Thymus (tissue), 11 donors: Measurements from ENCODE around the gene CAPN11. TPM values are rescaled to one million over a fixed set of nuclear protein-coding genes. Genes with fewer than 3 reads are reported as not detected.
A peak's percentile ranks its signal among the peaks of the same experiment; 100 is the strongest.

Experiments
- DNase-seq, 9 donors: peaks; one replicate each; pipeline ENCODE4 v3.0.0-alpha.2; 2013; ENCODE audit warnings: low spot score in 9 of 9, low read depth in 6 of 9, missing footprints in 1 of 9
- H3K27ac ChIP-seq, 2 donors: one replicate each; pipeline ENCODE4 v1.5.1; 2013; ENCODE audit warnings: control low read depth in 1 of 2, low read depth in 1 of 2, low read length in 1 of 2, mild to moderate bottlenecking in 1 of 2, moderate library complexity in 1 of 2
- H3K27me3 ChIP-seq, 2 donors: one replicate each; pipeline ENCODE4 v1.5.1; 2013; ENCODE audit warnings: low read length in 1 of 2; ENCODE audit not compliant: control insufficient read depth in 2 of 2, insufficient read depth in 1 of 2
- H3K36me3 ChIP-seq, 2 donors: one replicate each; pipeline ENCODE4 v1.5.1; 2013; ENCODE audit warnings: low read length in 1 of 2, mild to moderate bottlenecking in 1 of 2, moderate library complexity in 1 of 2; ENCODE audit not compliant: control insufficient read depth in 2 of 2, insufficient read depth in 2 of 2
- H3K4me1 ChIP-seq, 2 donors: one replicate each; pipeline ENCODE4 v1.5.1; 2013; ENCODE audit warnings: low read length in 2 of 2; ENCODE audit not compliant: control insufficient read depth in 2 of 2, insufficient read depth in 2 of 2
- H3K4me3 ChIP-seq, 2 donors: one replicate each; pipeline ENCODE4 v1.5.1; 2013; ENCODE audit warnings: low read length in 2 of 2, control low read depth in 1 of 2, mild to moderate bottlenecking in 1 of 2
- H3K9me3 ChIP-seq, 2 donors: one replicate each; pipeline ENCODE4 v1.5.1; 2013; ENCODE audit warnings: low read length in 1 of 2, mild to moderate bottlenecking in 1 of 2; ENCODE audit not compliant: control insufficient read depth in 2 of 2, insufficient read depth in 1 of 2
- WGBS: extraction: QIAGEN DNeasy Blood & Tissue Kit; methylation state at CpG from one replicate; pipeline ENCODE4 v1.1.7; 2013; 5-methylcytosine and 5-hydroxymethylcytosine counted together
- polyA plus RNA-seq: library from polyadenylated mRNA; stranded (reverse); fragments of 200-250 nt; gene quantifications from one replicate; pipeline ENCODE4 v1.2.3, GENCODE V29; 2013
- total RNA-seq: library from RNA; stranded (reverse); fragments of 120-200 nt; gene quantifications from one replicate; pipeline ENCODE4 v1.2.4, GENCODE V29; 2013
- donor health status: healthy.

Gene CAPN11
- total and polyA plus RNA-seq, 2 donors = 1.0 to 3.5 TPM

DNA sequence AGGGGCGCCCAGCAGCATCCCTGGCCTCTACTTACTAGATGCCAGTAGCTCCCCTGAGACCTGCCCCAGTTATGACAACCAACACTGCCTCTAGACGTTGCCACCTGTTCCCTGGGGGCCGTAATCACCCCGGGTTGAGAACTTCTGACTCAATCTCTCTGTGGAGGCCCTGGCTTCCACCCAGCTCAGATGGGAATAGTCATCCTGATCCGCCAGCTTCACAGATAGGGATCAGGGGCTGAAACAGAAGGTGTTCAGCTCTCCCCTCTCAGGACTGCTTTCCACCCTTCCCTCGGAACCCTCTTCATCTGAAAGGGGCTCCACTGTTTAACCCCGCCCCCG is 3.3 kb downstream of the CAPN11 start:
- Histone ChIP-seq H3K4me1 (peaks cover 19 to 81% of the 10 kb centered on the region in 2 donors), H3K36me3 (no peaks in the 10 kb centered on the region), H3K9me3 (no peaks in the 10 kb centered on the region), H3K27ac (peak overlapping the region in 1 of 2 donors; percentile 95), H3K4me3 (no peak overlapping the region), H3K27me3 (no peaks in the 10 kb centered on the region)
- DNase-seq = peak in 4 of 9 donors; percentile 51 to 83 (median 64)
- WGBS = 86% methylated on average over 8 of the region's 8 CpGs

DNA sequence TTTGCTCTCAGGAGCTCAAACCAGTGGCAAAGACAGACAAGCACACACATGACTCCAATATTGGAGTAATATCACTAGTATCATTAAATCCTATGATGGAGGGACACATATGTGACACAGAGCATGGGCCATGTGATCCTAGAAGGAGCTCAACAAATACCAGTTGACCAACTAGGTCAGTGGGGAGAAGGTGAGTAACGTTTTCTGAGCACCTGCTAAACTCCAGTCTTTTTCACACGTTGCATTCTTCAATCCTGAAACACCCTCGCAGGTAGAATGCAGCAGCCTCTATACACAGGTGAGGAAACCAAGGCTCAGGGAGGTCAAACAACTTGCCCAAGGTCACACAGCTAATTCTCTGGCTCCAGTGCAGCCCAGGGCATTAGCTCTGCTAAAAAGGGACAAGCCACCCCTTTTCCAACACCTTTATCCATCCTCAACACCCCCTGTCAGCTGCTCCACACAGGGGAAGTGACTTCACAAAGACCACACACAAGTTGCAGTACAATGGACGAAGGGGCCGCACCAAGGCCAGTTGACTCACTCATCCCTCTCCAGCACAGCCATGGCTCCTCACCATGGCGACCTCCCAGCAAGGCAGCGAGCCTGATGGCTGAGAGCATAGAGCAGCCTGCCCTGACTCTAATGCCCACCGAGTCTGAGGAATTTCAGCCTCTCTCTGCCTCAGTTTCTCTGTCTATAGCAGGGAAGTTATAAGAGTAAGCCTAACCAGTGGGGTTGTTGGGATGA is 4.4 kb downstream of the CAPN11 start:
- no peaks in the 10 kb centered on the region for H3K36me3 ChIP-seq
- no peak overlapping the region for H3K4me3 ChIP-seq
- H3K27ac ChIP-seq = peak overlapping the region in 1 of 2 donors; percentile 95
- 94% methylated on average over 8 of the region's 8 CpGs for WGBS
- DNase-seq = no peak
- peaks cover 0 to 3% of the 10 kb centered on the region in 2 donors for H3K9me3 ChIP-seq
- H3K4me1 ChIP-seq = peaks cover 17 to 83% of the 10 kb centered on the region in 2 donors
- no peaks in the 10 kb centered on the region for H3K27me3 ChIP-seq

DNA sequence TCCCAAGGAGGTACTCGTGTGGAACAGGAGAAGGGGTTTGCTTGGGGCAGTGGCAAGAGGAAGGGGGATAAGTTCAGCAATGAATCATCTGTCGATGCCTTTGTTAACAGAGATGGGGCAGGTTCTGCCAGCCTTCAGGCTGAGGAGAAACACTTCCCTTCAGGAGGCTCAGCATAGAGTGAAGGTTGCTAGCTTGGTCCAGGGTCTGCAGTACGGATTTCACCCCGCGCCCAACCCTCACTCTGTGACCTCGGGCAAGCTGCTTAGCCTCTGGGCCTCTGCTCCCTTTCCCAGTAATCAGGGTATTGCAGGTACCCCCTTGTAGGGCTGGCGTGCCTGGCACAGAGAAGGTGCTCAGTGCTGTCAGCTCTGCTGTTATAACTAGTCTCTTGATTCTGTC is 7.5 kb downstream of the CAPN11 start:
- DNase-seq = no peak
- 91% methylated on average over 7 of the region's 7 CpGs for WGBS
- H3K4me1 ChIP-seq = peaks cover 17 to 88% of the 10 kb centered on the region in 2 donors
- no peaks in the 10 kb centered on the region for H3K36me3 ChIP-seq
- peaks cover 0 to 11% of the 10 kb centered on the region in 2 donors for H3K9me3 ChIP-seq
- H3K27me3 ChIP-seq = no peaks in the 10 kb centered on the region
- peak overlapping the region in 1 of 2 donors; percentile 87 for H3K27ac ChIP-seq
- no peak overlapping the region for H3K4me3 ChIP-seq

DNA sequence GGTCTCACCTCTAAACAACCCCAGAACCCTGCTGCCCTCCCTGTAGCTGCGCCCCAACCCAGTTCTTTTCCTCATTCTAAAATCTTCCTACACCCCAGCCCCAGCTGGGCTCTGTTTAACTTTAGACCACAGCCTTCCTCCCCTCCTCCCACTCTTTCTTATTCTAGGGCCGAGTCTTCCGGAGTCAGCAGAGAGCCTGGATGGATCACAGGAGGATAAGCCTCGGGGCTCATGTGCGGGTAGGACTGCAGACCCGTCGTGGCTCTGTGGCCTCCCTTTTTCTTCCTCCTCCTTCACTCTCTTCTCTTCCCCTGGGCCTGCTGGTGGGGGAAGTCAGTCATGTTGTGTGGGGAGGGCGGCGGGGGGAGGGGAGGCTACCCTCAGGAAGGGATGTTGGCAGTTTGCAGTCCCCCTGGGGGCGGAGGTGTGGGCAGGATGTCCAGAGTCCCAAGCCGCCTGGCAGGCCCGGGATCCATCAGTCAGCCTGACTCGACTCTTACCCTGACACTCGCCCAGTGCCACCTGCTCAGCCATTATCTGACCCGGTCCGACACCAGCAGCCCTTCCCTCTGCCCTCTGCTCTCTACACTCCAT is 8.1 kb downstream of the CAPN11 start:
- Histone ChIP-seq H3K4me1 (peaks cover 17 to 87% of the 10 kb centered on the region in 2 donors), H3K4me3 (peak overlapping the region in 1 of 2 donors; percentile 19), H3K27ac (peak overlapping the region in 1 of 2 donors; percentile 87), H3K36me3 (no peaks in the 10 kb centered on the region), H3K27me3 (no peaks in the 10 kb centered on the region), H3K9me3 (peaks cover 0 to 11% of the 10 kb centered on the region in 2 donors)
- 28% methylated on average over 16 of the region's 16 CpGs for WGBS
- DNase-seq = peak in 4 of 9 donors; percentile 48 to 68 (median 53)

DNA sequence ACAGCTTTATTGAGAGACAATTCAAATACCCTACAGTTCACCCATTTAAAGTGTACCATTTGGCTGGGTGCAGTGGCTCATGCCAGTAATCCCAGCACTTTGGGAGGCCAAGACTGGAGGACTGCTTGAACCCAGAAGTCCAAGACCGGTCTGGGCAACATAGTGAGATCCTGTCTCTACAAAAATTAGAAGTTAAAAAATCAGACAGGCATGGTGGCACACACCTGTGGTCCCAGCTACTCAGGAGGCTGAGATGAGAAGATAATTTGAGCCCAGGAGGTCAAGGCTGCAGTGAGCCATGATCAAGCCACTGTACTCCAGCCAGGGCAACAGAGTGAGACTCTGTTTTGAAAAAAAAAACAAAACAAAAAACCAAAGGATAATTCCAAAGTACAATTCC is 8.9 kb downstream of the CAPN11 start:
- Histone ChIP-seq H3K27ac (no peak overlapping the region), H3K4me1 (peaks cover 13 to 85% of the 10 kb centered on the region in 2 donors), H3K9me3 (peaks cover 1 to 11% of the 10 kb centered on the region in 2 donors), H3K36me3 (no peaks in the 10 kb centered on the region), H3K4me3 (no peak overlapping the region), H3K27me3 (no peaks in the 10 kb centered on the region)
- no peak for DNase-seq
- 100% methylated on average over 1 of the region's 1 CpG for WGBS

DNA sequence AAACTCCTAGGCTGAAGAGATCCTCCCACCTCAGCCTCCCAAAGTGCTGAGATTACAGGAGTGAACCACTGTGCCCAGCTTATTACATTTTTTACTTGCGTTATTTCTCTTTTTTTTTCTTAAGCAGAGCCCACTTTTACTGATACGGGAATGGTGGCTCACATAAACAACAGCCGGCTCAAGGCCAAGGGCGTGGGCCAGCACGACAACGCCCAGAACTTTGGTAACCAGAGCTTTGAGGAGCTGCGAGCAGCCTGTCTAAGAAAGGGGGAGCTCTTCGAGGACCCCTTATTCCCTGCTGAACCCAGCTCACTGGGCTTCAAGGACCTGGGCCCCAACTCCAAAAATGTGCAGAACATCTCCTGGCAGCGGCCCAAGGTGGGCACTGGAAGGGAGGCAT is 10.5 kb downstream of the CAPN11 start:
- H3K4me3 ChIP-seq = no peak overlapping the region
- no peaks in the 10 kb centered on the region for H3K36me3 ChIP-seq
- no peaks in the 10 kb centered on the region for H3K27me3 ChIP-seq
- no peak for DNase-seq
- peak overlapping the region in 1 of 2 donors; percentile 60 for H3K27ac ChIP-seq
- H3K9me3 ChIP-seq = peaks cover 1 to 11% of the 10 kb centered on the region in 2 donors
- peaks cover 13 to 76% of the 10 kb centered on the region in 2 donors for H3K4me1 ChIP-seq
- 95% methylated on average over 9 of the region's 9 CpGs for WGBS

DNA sequence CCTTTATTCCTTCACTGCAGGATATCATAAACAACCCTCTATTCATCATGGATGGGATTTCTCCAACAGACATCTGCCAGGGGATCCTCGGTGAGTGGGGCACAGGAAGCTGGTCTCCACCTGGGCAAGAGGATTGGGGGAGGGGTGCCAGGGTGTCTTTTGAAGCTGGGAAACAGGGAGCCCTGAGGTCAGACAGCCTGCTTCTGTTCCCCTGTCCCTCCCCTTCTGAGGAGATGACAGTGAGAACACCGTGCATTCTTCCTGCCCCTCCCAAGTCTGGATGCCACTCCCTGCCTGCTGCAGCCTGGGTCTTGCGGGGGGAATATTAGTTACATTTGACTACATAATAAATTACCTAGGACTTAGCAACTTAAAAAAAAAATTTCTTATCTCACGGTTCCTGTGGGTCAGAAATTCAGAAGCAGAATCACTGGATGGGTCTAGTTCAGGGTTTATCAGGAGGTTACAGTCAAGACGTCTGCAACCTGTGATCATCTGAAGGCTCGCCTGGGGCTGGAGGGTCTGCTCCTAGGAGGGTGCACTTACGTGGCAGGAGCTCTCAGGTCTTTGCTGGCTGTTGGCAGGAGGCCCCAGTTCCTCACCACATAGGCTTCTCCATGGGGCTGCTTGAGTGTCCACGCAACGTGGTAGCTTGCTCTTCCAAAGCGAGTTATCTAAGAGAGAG is 11.4 kb downstream of the CAPN11 start:
- Histone ChIP-seq H3K4me1 (peaks cover 13 to 68% of the 10 kb centered on the region in 2 donors), H3K4me3 (no peak overlapping the region), H3K27ac (peak overlapping the region in 1 of 2 donors; percentile 60), H3K9me3 (peaks cover 1 to 11% of the 10 kb centered on the region in 2 donors), H3K27me3 (no peaks in the 10 kb centered on the region), H3K36me3 (no peaks in the 10 kb centered on the region)
- WGBS = 70% methylated on average over 10 of the region's 10 CpGs
- DNase-seq = no peak

DNA sequence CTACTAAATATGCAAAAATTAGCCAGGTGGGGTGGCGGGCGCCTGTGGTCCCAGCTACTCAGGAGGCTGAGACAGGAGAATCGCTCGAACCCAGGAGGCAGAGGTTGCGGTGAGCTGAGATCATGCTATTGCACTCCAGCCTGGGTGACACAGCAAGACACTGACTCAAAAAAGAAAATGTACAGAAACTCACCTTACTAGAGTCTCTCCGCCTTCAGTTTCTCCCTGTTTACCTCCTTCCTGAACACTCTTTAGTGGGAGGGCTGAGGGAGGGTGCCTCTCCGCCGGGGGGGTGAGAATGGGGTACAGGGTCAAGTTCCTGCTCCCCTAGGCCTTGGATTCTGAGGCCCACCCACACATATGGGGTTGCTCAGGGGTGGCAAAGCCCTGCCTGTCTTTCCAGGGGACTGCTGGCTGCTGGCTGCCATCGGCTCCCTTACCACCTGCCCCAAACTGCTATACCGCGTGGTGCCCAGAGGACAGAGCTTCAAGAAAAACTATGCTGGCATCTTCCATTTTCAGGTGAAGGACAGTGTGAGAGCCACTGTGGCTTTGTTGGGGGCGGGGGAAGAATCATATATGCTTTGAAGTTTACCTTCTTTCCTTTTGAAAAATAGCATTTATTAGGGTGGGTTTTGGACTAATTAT is 13.4 kb downstream of the CAPN11 start:
- DNase-seq = no peak
- H3K36me3 ChIP-seq = no peaks in the 10 kb centered on the region
- no peaks in the 10 kb centered on the region for H3K27me3 ChIP-seq
- no peak overlapping the region for H3K4me3 ChIP-seq
- WGBS = 89% methylated on average over 12 of the region's 12 CpGs
- peaks cover 1 to 11% of the 10 kb centered on the region in 2 donors for H3K9me3 ChIP-seq
- H3K27ac ChIP-seq = no peak overlapping the region
- peaks cover 8 to 59% of the 10 kb centered on the region in 2 donors for H3K4me1 ChIP-seq
